Colonic mucosa (tissue), 4 donors: ENCODE measurements around the gene TALDO1. TPM values are rescaled to one million over a fixed set of nuclear protein-coding genes. Genes with fewer than 3 reads are reported as not detected.

ENCODE experiments used
- DNase-seq: peaks from one replicate; pipeline ENCODE4 v3.0.0-alpha.2; 2020
- H3K27ac ChIP-seq: fragments of 200-600 bp; one replicate; pipeline ENCODE4 v1.8.0; 2021
- H3K27me3 ChIP-seq: fragments of 200-600 bp; one replicate; pipeline ENCODE4 v1.8.0; 2021
- H3K36me3 ChIP-seq: fragments of 200-600 bp; one replicate; pipeline ENCODE4 v1.8.0; 2021
- H3K4me1 ChIP-seq: fragments of 200-600 bp; one replicate; pipeline ENCODE4 v1.8.0; 2021; ENCODE audit warnings: mild to moderate bottlenecking
- H3K4me3 ChIP-seq: fragments of 200-600 bp; one replicate; pipeline ENCODE4 v1.8.0; 2021
- H3K9ac ChIP-seq, 2 donors: one replicate each; pipeline ENCODE4 v1.7.0; 2013; ENCODE audit warnings: control low read depth in 2 of 2, low read depth in 2 of 2, low read length in 2 of 2
- H3K9me3 ChIP-seq: fragments of 200-600 bp; one replicate; pipeline ENCODE4 v1.8.0; 2021
- intact Hi-C: fragments of 100-400 bp; cut with DNase I; formaldehyde crosslinking; loops from one replicate; pipeline ENCODE4 v1.14.1; 2022
- total RNA-seq, 2 donors: library from RNA; stranded (reverse); fragmentation: NEBNext Ultra II Directional in 1 of 2; extraction: Animal tissue kit (Norgen Biotek cat#: 25700) in 1 of 2; gene quantifications; one replicate each; pipeline ENCODE4 v1.2.1, GENCODE V29; 2021
- TF ChIP-seq, protein P1 (sequence below): fragments of 200-600 bp; IDR thresholded peaks from one replicate; pipeline ENCODE4 v1.8.0; 2022; ENCODE audit warnings: antibody characterized with exemption, mild to moderate bottlenecking
- donor health status: healthy.
- donor health status: DM: no; HTN: no; CAD: no.
- donor health status: DM: no; HTN: no; CAD: no.

The TALDO1 gene
- total RNA-seq, 2 donors from 2014 or later = 195 to 274 TPM

DNA sequence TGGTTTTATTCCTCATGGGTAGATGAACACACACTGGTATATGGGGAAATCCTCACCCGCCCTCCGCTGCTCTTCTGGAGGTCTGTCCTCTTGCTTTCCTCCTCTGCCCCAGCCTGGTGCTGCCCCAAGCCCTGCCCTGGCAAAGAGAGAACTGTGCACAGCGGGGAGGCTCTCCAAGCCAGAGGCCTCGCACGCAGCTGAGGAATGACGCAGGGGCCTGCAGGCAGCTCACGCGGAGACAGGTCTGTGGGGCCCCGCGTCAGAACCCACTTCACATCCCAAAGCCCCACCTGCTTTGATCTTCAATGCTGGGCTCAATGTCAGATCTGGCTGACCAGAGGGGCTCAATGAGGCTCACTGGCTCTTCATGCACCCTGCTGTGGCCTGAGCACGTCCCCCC, 20.0 kb downstream of the TALDO1 start:
- Histone ChIP-seq H3K27me3 (no peaks in the 10 kb centered on the region), H3K27ac (no peak overlapping the region), H3K9me3 (no peaks in the 10 kb centered on the region), H3K4me3 (no peak overlapping the region), H3K4me1 (peaks cover 3% of the 10 kb centered on the region), H3K36me3 (peaks cover 16% of the 10 kb centered on the region), H3K9ac (no peak overlapping the region)
- TF ChIP-seq, protein P1, sequence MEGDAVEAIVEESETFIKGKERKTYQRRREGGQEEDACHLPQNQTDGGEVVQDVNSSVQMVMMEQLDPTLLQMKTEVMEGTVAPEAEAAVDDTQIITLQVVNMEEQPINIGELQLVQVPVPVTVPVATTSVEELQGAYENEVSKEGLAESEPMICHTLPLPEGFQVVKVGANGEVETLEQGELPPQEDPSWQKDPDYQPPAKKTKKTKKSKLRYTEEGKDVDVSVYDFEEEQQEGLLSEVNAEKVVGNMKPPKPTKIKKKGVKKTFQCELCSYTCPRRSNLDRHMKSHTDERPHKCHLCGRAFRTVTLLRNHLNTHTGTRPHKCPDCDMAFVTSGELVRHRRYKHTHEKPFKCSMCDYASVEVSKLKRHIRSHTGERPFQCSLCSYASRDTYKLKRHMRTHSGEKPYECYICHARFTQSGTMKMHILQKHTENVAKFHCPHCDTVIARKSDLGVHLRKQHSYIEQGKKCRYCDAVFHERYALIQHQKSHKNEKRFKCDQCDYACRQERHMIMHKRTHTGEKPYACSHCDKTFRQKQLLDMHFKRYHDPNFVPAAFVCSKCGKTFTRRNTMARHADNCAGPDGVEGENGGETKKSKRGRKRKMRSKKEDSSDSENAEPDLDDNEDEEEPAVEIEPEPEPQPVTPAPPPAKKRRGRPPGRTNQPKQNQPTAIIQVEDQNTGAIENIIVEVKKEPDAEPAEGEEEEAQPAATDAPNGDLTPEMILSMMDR = no peak
- DNase-seq = no peak
- intact Hi-C loops = no loop called here

DNA sequence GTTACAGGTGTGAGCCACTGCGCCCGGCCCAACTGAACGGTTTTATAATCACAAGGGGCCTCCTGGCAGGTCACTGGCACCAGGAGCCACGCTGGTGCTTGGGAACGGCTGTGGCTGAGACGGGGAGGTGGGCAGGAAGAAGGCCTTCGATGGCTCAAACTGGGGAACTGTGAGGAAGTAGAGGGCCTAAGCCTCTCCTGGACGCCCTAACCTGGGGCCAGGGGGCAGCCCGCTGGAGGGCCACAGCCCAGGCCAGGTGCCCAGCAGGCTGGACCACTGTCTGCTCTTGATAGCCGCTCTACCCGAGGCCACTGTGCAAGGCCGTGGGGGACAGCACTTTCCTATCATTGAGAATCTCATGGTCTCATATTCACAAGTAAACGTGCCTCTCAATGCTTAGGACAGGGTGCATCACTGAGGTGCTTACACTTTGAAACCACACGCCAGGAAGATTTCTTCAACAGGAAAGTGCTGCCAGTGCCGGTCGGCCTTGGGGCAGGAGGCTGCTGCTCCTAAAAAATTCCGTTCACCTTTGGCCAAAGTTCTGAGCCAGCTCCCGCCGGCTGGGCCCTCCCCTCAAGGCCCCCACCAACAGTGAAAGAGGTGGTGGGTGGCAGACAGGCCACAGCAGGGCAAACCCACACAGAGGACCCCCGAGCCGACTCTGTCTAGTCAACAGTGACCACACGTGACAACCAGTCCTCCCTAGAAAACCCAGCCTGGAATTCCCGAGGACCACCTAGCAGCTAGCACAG, 22.8 kb downstream of the TALDO1 start:
- Histone ChIP-seq H3K4me3 (no peak overlapping the region), H3K27me3 (no peaks in the 10 kb centered on the region), H3K4me1 (peaks cover under 1% of the 10 kb centered on the region), H3K9me3 (no peaks in the 10 kb centered on the region), H3K9ac (no peak overlapping the region), H3K36me3 (peaks cover 5% of the 10 kb centered on the region), H3K27ac (no peak overlapping the region)
- TF ChIP-seq, protein P1 = no peak
- intact Hi-C loops = no loop called here
- DNase-seq = no peak

DNA sequence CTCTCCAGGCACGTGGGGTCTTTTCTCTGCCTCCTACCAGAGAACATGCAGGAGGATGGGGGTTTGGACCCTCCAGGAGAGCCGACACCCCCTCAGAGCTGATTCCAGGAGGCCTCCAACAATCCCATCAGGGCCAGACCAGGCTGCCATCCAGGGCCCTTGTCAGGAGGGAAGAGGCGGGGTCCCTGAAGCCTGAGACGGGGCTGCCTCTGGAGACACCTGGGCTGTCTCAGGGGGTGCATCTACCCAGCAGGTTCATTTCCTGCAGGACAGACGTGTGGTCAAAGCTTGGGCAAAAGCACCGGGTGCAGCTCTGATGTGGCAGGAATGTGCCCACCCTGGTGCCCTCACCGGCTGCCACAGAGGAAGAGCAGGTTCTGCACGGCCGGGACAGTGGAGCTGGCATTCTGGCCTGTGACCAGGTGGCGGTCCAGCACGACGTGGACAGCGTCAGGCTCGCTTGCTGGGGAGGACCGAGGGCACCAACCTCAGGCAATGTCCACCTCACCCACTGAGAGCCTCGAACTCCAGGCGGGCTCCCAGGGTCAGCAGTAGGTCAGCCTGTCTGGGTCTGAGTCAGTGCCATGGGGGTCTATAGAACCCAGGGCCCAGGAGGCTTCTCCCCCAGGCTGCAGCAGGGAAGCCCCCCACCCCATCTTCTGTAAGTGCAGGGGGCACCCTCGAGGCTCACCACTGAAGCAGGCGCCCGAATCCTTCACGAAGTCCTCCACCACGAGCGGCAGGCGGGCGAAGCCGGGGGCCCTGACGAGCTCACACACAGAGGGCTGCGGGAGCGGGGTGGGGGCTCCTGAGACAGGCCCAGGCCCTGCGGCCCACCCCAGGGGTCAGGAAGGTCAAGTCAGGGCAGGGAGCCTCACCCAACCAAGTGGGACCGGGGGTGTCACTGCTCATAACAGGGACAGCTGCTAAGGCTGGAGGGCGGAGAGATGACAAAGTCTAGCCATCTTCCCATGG, 23.7 kb downstream of the TALDO1 start:
- Histone ChIP-seq H3K27ac (no peak overlapping the region), H3K9me3 (no peaks in the 10 kb centered on the region), H3K9ac (no peak overlapping the region), H3K27me3 (no peaks in the 10 kb centered on the region), H3K4me1 (peaks cover 10% of the 10 kb centered on the region), H3K36me3 (peaks cover 3% of the 10 kb centered on the region), H3K4me3 (no peak overlapping the region)
- intact Hi-C loops = no loop called here
- TF ChIP-seq, protein P1 = no peak
- no peak for DNase-seq

DNA sequence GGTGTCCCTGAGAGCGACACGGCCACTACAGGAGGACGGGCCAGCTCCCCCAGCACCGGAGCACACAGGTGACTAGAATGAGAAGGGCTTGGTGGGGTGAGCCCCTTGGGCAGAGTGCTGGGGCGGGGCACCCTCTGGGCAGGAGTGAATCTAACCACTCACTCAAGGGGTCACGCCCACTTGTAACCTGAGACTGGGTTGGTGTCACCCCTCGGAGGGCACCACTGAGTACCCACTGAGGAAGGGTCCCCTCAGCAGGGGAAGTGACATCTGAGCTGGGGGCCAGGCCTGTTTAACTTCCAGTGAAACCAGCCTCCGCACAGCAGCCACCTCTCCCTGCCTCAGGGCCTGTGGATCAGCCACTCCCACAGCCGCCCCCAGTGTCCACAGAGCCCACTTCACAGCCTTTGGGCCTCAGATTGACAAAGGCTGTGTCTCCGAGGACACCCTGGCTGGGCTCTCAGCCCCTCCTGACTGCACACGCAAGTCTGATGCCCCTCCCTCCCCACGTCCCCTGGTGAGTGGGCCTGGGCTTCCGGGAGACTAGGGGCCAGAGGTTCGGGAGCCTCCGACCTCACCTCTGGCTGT, 24.4 kb downstream of the TALDO1 start:
- intact Hi-C loops = no loop called here
- Histone ChIP-seq H3K9ac (no peak overlapping the region), H3K4me3 (no peak overlapping the region), H3K9me3 (no peaks in the 10 kb centered on the region), H3K4me1 (peaks cover 16% of the 10 kb centered on the region), H3K27me3 (no peaks in the 10 kb centered on the region), H3K36me3 (peaks cover 3% of the 10 kb centered on the region), H3K27ac (no peak overlapping the region)
- TF ChIP-seq, protein P1 = no peak
- no peak for DNase-seq
